B cell (primary cell): ENCODE results near the gene IST1. TPM values are rescaled to one million over a fixed set of nuclear protein-coding genes. Genes with fewer than 3 reads are reported as not detected.
A peak's percentile ranks its signal among the peaks of the same experiment; 100 is the strongest.

Source experiments
- ATAC-seq: fragments of 200-7000 bp; cut with Tn5 transposase; one replicate; pipeline ENCODE4 v1.10.0; 2021; ENCODE audit warnings: low read depth, mild to moderate bottlenecking, moderate number of reproducible peaks, moderate library complexity
- CTCF ChIA-PET: fragments of 350-600 bp; sonication (Branson Sonifier 250); formaldehyde crosslinking; loops from one replicate; lab custom pipeline; 2021; ENCODE audit warnings: antibody characterized with exemption, inconsistent platforms; lab: Charles Lee
- POLR2A ChIA-PET: fragments of 350-600 bp; sonication (Branson Sonifier 250); formaldehyde crosslinking; loops from one replicate; lab custom pipeline; 2021; ENCODE audit warnings: antibody characterized with exemption; lab: Charles Lee
- DNase-seq: peaks from one replicate; pipeline ENCODE4 v3.0.0; 2013
- H2AFZ ChIP-seq: 2 replicates; pipeline ENCODE4 v1.6.1; 2012; ENCODE audit warnings: mild to moderate bottlenecking, low read depth, low read length; ENCODE audit not compliant: insufficient read depth, poor library complexity, severe bottlenecking
- H3K27ac ChIP-seq, 2 donors: 1 replicate in 1 of 2; 2 replicates in 1 of 2; pipeline ENCODE4 v1.5.1; 2012 to 2013; ENCODE audit warnings: low read length in 2 of 2, mild to moderate bottlenecking in 2 of 2, moderate library complexity in 1 of 2
- H3K27me3 ChIP-seq, 4 experiments: fragments of 200-600 bp in 1 of 4; sonication (generic) in 1 of 4; replicated peaks in 1 of 4; 1 replicate in 2 of 4; 2 replicates in 2 of 4; pipeline versions ENCODE4 v1.6.1 to v1.7.0; 2013 to 2016; ENCODE audit warnings: low read length in 3 of 4, mild to moderate bottlenecking in 2 of 4, mixed read lengths in 1 of 4, moderate library complexity in 1 of 4; ENCODE audit not compliant: insufficient read depth in 4 of 4, control insufficient read depth in 3 of 4; ENCODE audit errors: control extremely low read depth in 1 of 4
- H3K36me3 ChIP-seq, 2 experiments: replicated peaks in 1 of 2; 1 replicate in 1 of 2; 2 replicates in 1 of 2; pipeline versions ENCODE4 v1.6.1 to v1.7.1; 2013; ENCODE audit warnings: low read length in 1 of 2; ENCODE audit not compliant: insufficient read depth in 2 of 2, control insufficient read depth in 1 of 2; ENCODE audit errors: control extremely low read depth in 1 of 2, extremely low read depth in 1 of 2
- H3K4me1 ChIP-seq, 2 donors: fragments of 200-600 bp in 1 of 2; sonication (generic) in 1 of 2; 1 replicate in 1 of 2; 2 replicates in 1 of 2; pipeline versions ENCODE4 v1.5.1 to v1.6.1; 2013 to 2017; ENCODE audit warnings: low read length in 2 of 2; ENCODE audit not compliant: control insufficient read depth in 2 of 2, insufficient read depth in 2 of 2
- H3K4me2 ChIP-seq: replicated peaks from 2 replicates; pipeline ENCODE3; 2012; ENCODE audit warnings: mild to moderate bottlenecking, low read depth, low read length; ENCODE audit not compliant: poor library complexity, severe bottlenecking
- H3K4me3 ChIP-seq, 5 experiments: fragments of 200-600 bp in 1 of 5; sonication (generic) in 1 of 5; 1 replicate in 3 of 5; 2 replicates in 2 of 5; pipeline versions ENCODE4 v1.5.1 to v1.7.0; 2011 to 2016; ENCODE audit warnings: low read length in 4 of 5, mild to moderate bottlenecking in 4 of 5, low read depth in 2 of 5, control low read depth in 1 of 5, moderate library complexity in 1 of 5; ENCODE audit not compliant: insufficient read depth in 1 of 5; ENCODE audit errors: control extremely low read depth in 1 of 5, extremely low read depth in 1 of 5
- H3K79me2 ChIP-seq: fragments of 200-600 bp; sonication (generic); one replicate; pipeline ENCODE4 v1.6.0; 2016; ENCODE audit warnings: low read length; ENCODE audit not compliant: control insufficient read depth, insufficient read depth
- H3K9ac ChIP-seq: fragments of 200-600 bp; sonication (generic); 2 replicates; pipeline ENCODE4 v1.6.1; 2017; ENCODE audit warnings: mild to moderate bottlenecking, low read length, moderate library complexity
- H3K9me3 ChIP-seq, 3 donors: one replicate each; pipeline versions ENCODE4 v1.6.1 to v1.7.1; 2013; ENCODE audit warnings: low read length in 2 of 3; ENCODE audit not compliant: control insufficient read depth in 2 of 3, insufficient read depth in 1 of 3; ENCODE audit errors: control extremely low read depth in 1 of 3
- H4K20me1 ChIP-seq: 2 replicates; pipeline ENCODE4 v1.6.0; 2012; ENCODE audit warnings: mild to moderate bottlenecking, low read length; ENCODE audit not compliant: insufficient read depth, control insufficient read depth, poor library complexity, severe bottlenecking
- H3K27ac Mint-ChIP-seq: one replicate; pipeline ENCODE4 v1.8.0; 2021; ENCODE audit warnings: mixed read lengths
- H3K27me3 Mint-ChIP-seq: one replicate; pipeline ENCODE4 v1.8.0; 2021; ENCODE audit warnings: mixed read lengths
- H3K4me1 Mint-ChIP-seq: one replicate; pipeline ENCODE4 v1.8.0; 2021; ENCODE audit warnings: mixed read lengths
- H3K4me3 Mint-ChIP-seq: one replicate; pipeline ENCODE4 v1.8.0; 2021; ENCODE audit warnings: mixed read lengths
- H3K9me3 Mint-ChIP-seq: one replicate; pipeline ENCODE4 v1.8.0; 2022; ENCODE audit warnings: mixed read lengths; ENCODE audit not compliant: insufficient read depth
- CTCF ChIP-seq: fragments of 200-600 bp; IDR thresholded peaks from one replicate; pipeline ENCODE4 v1.8.0; 2022; ENCODE audit warnings: antibody characterized with exemption, mild to moderate bottlenecking
- EZH2 ChIP-seq: IDR thresholded peaks from 2 replicates; pipeline ENCODE4 v1.6.1; 2012; ENCODE audit warnings: borderline replicate concordance, low read depth, mild to moderate bottlenecking, moderate library complexity, low read length; ENCODE audit not compliant: insufficient read depth, poor library complexity, severe bottlenecking
- WGBS: methylation state at CpG from one replicate; pipeline ENCODE4 v1.1.5; 2013; ENCODE audit warnings: missing lambda C conversion rate; ENCODE audit not compliant: insufficient coverage; 5-methylcytosine and 5-hydroxymethylcytosine counted together
- intact Hi-C: fragments of 100-400 bp; cut with micrococcal nuclease; formaldehyde crosslinking; loops from one replicate; pipeline ENCODE4 v1.10.0; 2022
- polyA plus RNA-seq: library from polyadenylated mRNA; depleted of rRNA; stranded (reverse); fragments of >200 nt; gene quantifications from 2 replicates; pipeline ENCODE4 v1.2.3, GENCODE V29; 2012
- total RNA-seq, 2 donors: library from RNA; stranded (reverse); fragments of 120-200 nt in 1 of 2; gene quantifications; 1 replicate in 1 of 2; 2 replicates in 1 of 2; pipeline versions ENCODE4 v1.2.3 to v1.2.4, GENCODE V29; 2013 to 2022

IST1 gene
- total and polyA plus RNA-seq, 2 donors (not counting 1 experiment from before 2014, with no cell fraction given): 182 to 268 TPM

GRCh38 chr16:71882505-71883167 lies 12.7 kb upstream of the IST1 start:
- H3K4me2 ChIP-seq: peak overlapping the region; percentile 97
- peak overlapping the region; percentile 76 to 98 (median 86) for H3K4me3 ChIP-seq
- ATAC-seq (peak; percentile 57), DNase-seq (peak; percentile 90)
- peak; percentile 79 for TF ChIP-seq CTCF
- no peak for TF ChIP-seq EZH2
- CTCF ChIA-PET: interaction anchor here (0.6 to 4.2 kb wide), 31 partner anchors 9 to 170 kb away, joined by 3 to 69 read pairs (median 7); partner anchors contain the start of genes AP1G1 and IST1
- no peaks in the 10 kb centered on the region for H3K9me3 ChIP-seq
- no peaks in the 10 kb centered on the region for H3K27me3 Mint-ChIP-seq
- peak overlapping the region; percentile 99 for H2AFZ ChIP-seq
- H3K4me1 ChIP-seq: peaks cover 33 to 43% of the 10 kb centered on the region in 2 donors
- H3K27me3 ChIP-seq: no peaks in the 10 kb centered on the region
- peak overlapping the region; percentile 89 for H3K4me3 Mint-ChIP-seq
- 0% methylated on average over 4 of the region's 9 CpGs for WGBS
- intact Hi-C loops: loop anchor here (1.0 to 5.0 kb wide), 5 partner anchors 37 to 158 kb away; partner anchors contain the start of genes ATXN1L, DHODH and PHLPP2
- peaks cover 33% of the 10 kb centered on the region for H3K79me2 ChIP-seq
- H3K27ac ChIP-seq: peak overlapping the region; percentile 89 to 91
- no peaks in the 10 kb centered on the region for H3K9me3 Mint-ChIP-seq
- H3K9ac ChIP-seq: peak overlapping the region; percentile 94
- POLR2A ChIA-PET: interaction anchor here (0.6 to 4.5 kb wide), 9 partner anchors 11 to 74 kb away, joined by 3 to 47 read pairs (median 6); partner anchors contain the start of genes AP1G1 and IST1
- H3K36me3 ChIP-seq: peaks cover 0 to 25% of the 10 kb centered on the region in 2 experiments
- peak overlapping the region; percentile 95 for H3K27ac Mint-ChIP-seq
- H4K20me1 ChIP-seq: no peaks in the 10 kb centered on the region
- H3K4me1 Mint-ChIP-seq: peaks cover 43% of the 10 kb centered on the region
